Ishikawa (cell line): Measurements from ENCODE around the gene SEMA6A.

ENCODE experiments used
- CEBPB ChIP-seq: IDR thresholded peaks from 2 replicates; pipeline ENCODE4 v1.6.1; 2012
- EGR1 ChIP-seq: IDR thresholded peaks from 2 replicates; pipeline ENCODE4 v1.6.1; 2012
- FOXM1 ChIP-seq: IDR thresholded peaks from 2 replicates; pipeline ENCODE4 v1.6.1; 2012; ENCODE audit warnings: low read depth, borderline replicate concordance
- NFIC ChIP-seq: IDR thresholded peaks from 2 replicates; pipeline ENCODE4 v1.6.1; 2012
- REST ChIP-seq: IDR thresholded peaks from 2 replicates; pipeline ENCODE4 v1.6.1; 2012; ENCODE audit warnings: low read depth, mild to moderate bottlenecking
- TAF1 ChIP-seq: IDR thresholded peaks from 2 replicates; pipeline ENCODE4 v1.6.1; 2012; ENCODE audit warnings: low read depth, mild to moderate bottlenecking
- TCF12 ChIP-seq: IDR thresholded peaks from 2 replicates; pipeline ENCODE4 v1.6.1; 2012; ENCODE audit warnings: low read depth
- USF1 ChIP-seq: IDR thresholded peaks from 2 replicates; pipeline ENCODE4 v1.6.1; 2012
- YY1 ChIP-seq: IDR thresholded peaks from 2 replicates; pipeline ENCODE4 v1.6.1; 2012; ENCODE audit warnings: low read depth
- ZBTB7A ChIP-seq: IDR thresholded peaks from 2 replicates; pipeline ENCODE4 v1.6.1; 2012; ENCODE audit warnings: low read depth
- TF ChIP-seq, protein P1 (sequence below): IDR thresholded peaks from 2 replicates; pipeline ENCODE4 v1.6.1; 2012

GRCh38 chr5:116542619-116543018 is 32.0 kb downstream of the SEMA6A start:
- TF ChIP-seq EGR1 (no peak), YY1 (no peak), TCF12 (no peak), NFIC (no peak), REST (no peak), CEBPB (no peak), USF1 (no peak), FOXM1 (no peak), ZBTB7A (no peak), TAF1 (no peak)
- TF ChIP-seq, protein P1, sequence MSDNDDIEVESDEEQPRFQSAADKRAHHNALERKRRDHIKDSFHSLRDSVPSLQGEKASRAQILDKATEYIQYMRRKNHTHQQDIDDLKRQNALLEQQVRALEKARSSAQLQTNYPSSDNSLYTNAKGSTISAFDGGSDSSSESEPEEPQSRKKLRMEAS, result no peak
